ENCODE data around the gene PYGB.
"Not testable (repeated sequence)": the region's sequence is repeated elsewhere in the genome, so short reads cannot be mapped to it uniquely, and the experiment has no call there.

PYGB gene

GRCh38 chr20:25249198-25249931 is 1.5 kb downstream of the PYGB start:
- no peak for DNase-seq (ENCODE audit: low spot score)

GRCh38 chr20:25250508-25250907 is 2.6 kb downstream of the PYGB start:
- DNase-seq (ENCODE audit: low spot score): no peak

- no peak for DNase-seq (ENCODE audit: low spot score)
These were observed 3.1 kb downstream of the PYGB start for GRCh38 chr20:25251019-25251418.

GRCh38 chr20:25251558-25251957 is 3.7 kb downstream of the PYGB start:
- DNase-seq (ENCODE audit: low spot score): no peak

- no peak for DNase-seq (ENCODE audit: low spot score)
These were observed 4.4 kb downstream of the PYGB start for GRCh38 chr20:25252230-25252651.

GRCh38 chr20:25252686-25253421 is 5.0 kb downstream of the PYGB start:
- no peak for DNase-seq (ENCODE audit: low spot score)

GRCh38 chr20:25253606-25254275 is 5.9 kb downstream of the PYGB start:
- DNase-seq (ENCODE audit: low spot score): no peak

- DNase-seq (ENCODE audit: low spot score): no peak
These were observed 6.7 kb downstream of the PYGB start for GRCh38 chr20:25254571-25254970.

GRCh38 chr20:25254986-25255680 is 7.2 kb downstream of the PYGB start:
- no peak for DNase-seq (ENCODE audit: low spot score)

GRCh38 chr20:25256226-25256859 is 8.5 kb downstream of the PYGB start:
- no peak for DNase-seq (ENCODE audit: low spot score)

- no peak for DNase-seq (ENCODE audit: low spot score)
These were observed 9.2 kb downstream of the PYGB start for GRCh38 chr20:25257130-25257529.

GRCh38 chr20:25257756-25258475 is 10.0 kb downstream of the PYGB start:
- no peak for DNase-seq (ENCODE audit: low spot score)

GRCh38 chr20:25258476-25258805 is 10.6 kb downstream of the PYGB start:
- DNase-seq (ENCODE audit: low spot score): no peak

- DNase-seq (ENCODE audit: low spot score): no peak
These were observed 10.9 kb downstream of the PYGB start for GRCh38 chr20:25258828-25259227.

GRCh38 chr20:25259358-25259757 is 11.5 kb downstream of the PYGB start:
- no peak for DNase-seq (ENCODE audit: low spot score)

GRCh38 chr20:25259788-25260254 is 11.9 kb downstream of the PYGB start:
- no peak for DNase-seq (ENCODE audit: low spot score)

- not testable (repeated sequence) for DNase-seq (ENCODE audit: low spot score)
These were observed 13.0 kb downstream of the PYGB start for GRCh38 chr20:25260770-25261437.

GRCh38 chr20:25269057-25269832 is 21.4 kb downstream of the PYGB start:
- DNase-seq (ENCODE audit: low spot score): no peak

- no peak for DNase-seq (ENCODE audit: low spot score)
These were observed 21.9 kb downstream of the PYGB start for GRCh38 chr20:25269833-25270170.

GRCh38 chr20:25270829-25271251 is 23.0 kb downstream of the PYGB start:
- DNase-seq (ENCODE audit: low spot score): no peak

All from CD4-positive, alpha-beta T cell treated with Interleukin-2 at 100 ng/mL for 4 hours (primary cell).